Amniotic epithelial cell (primary cell): Measurements from ENCODE around the gene ATXN2.

Experiments used
- DNase-seq: peaks from one replicate; pipeline ENCODE4 v3.0.0-alpha.2; 2010; ENCODE audit warnings: low read depth

The ATXN2 gene

GRCh38 chr12:111448846-111449790 is 150.0 kb downstream of the ATXN2 start:
- no peak for DNase-seq

- DNase-seq = no peak
Observed at GRCh38 chr12:111448266-111448830, 150.8 kb downstream of the ATXN2 start.

DNA sequence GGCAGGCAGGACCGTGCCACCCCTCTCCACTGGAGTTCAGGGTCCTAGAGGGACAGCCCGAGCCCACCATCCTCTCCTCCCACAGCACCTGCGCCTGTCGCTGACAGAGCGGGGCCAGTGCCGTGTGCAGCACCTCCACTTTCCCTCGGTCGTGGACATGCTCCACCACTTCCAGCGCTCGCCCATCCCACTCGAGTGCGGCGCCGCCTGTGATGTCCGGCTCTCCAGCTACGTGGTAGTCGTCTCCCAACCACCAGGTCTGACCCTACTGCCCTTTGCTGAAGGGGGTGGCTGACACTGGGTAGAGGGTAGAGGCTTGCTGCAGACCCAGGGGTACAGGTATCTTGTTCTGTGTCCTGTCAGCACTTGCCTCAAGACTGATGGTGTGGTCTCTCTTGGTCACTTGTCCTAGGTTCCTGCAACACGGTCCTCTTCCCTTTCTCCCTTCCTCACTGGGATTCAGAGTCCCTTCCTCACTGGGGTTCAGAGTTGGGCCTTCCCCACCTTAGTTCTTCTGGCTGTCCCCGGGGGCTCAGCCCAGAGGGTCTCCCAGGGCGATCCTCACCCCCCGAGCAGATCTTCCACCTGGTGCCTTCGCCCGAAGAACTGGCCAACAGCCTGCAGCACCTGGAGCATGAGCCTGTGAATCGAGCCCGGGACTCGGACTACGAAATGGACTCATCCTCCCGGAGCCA is 151.4 kb downstream of the ATXN2 start:
- DNase-seq = no peak

DNA sequence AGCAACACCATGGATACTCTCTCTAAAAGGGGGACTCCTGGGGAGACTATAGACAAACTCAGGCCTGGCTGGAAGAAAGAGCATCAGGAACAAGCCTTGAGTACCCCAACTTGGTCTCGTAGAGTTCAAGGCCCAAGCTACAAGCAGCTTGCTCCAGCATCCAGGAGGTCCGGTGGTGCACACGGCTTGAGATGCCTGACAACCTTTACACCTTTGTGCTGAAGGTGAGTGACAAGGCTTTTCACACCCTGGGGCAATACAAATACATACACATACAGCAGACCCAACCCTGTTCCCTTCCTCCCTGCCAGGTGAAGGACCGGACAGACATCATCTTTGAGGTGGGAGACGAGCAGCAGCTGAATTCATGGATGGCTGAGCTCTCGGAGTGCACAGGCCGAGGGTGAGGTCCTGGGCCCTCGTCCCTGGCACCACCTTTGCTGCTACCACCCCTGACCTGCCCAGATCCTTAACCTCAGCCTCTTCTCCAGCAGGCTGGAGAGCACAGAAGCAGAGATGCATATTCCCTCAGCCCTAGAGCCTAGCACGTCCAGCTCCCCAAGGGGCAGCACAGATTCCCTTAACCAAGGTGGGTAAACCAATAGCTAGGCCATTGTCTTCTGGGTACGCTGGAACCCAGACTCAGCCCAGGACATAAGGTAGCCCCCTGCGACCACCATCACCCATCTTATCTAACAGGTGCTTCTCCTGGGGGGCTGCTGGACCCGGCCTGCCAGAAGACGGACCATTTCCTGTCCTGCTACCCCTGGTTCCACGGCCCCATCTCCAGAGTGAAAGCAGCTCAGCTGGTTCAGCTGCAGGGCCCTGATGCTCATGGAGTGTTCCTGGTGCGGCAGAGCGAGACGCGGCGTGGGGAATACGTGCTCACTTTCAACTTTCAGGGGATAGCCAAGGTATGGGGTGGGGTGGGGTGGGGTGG is 152.2 kb downstream of the ATXN2 start:
- no peak for DNase-seq

DNA sequence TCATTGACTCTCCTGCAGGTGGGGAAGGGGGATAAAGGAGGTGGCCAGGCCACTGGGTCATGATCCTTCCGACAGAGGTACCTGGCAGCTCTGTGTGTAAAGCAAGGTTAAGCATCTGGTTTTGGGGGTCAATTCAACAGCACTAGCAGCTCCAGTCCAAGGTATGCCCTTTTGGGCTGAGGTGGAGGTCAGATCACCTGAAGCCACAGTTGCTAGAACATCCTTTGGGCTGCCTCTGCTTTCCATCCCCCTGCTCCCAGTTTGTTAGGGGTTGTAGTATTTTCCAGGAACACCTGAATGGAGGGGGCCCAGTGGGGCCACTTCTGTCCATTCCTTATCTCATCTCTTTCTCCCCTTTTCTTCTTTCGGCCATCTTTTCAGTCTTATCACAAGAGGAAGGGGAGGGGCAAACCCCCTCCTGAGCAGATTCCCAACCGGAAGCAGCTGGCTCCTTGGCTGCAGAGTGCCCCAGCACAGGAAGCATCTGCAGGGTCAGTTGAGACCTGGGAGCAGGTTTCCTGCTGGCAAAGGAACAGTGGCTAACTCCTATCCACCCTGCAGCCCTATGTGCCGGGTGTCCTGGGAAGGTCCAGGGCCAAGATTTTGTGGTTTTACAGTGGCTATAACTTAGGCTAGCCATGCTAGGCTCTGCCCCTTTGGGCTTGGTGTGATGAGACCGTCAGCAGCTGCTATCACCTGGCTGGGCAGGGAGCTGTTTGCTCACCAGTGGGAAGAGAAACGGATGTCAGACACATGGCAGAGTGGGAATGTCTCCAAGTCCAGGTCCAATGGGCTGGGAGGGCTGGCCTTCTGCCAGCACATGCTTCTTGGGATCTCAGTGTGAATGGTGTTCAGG is 153.2 kb downstream of the ATXN2 start:
- peak; percentile 49 for DNase-seq

GRCh38 chr12:111444925-111445725 is 154.0 kb downstream of the ATXN2 start:
- no peak for DNase-seq

GRCh38 chr12:111444314-111444924 is 154.7 kb downstream of the ATXN2 start:
- DNase-seq = no peak

DNA sequence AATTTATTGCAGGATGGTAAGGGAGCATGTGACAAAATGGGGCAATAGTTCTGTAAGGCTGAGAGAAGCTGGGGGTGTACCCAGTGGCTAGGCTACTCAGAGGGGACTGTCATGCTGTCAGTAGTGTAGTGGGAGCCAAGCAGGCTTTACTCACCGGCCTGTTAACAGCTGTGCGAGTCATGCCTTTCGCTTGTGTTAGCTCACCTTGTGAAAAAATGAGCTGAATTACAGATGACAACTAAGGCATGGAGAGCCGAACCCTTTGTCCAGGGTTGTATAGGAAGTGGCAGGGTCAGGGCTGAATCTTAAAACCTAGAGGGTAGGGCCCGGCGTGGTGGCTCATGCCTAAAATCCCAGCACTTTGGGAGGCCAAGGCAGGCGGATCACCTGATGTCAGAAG is 155.5 kb downstream of the ATXN2 start:
- peak; percentile 44 for DNase-seq

DNA sequence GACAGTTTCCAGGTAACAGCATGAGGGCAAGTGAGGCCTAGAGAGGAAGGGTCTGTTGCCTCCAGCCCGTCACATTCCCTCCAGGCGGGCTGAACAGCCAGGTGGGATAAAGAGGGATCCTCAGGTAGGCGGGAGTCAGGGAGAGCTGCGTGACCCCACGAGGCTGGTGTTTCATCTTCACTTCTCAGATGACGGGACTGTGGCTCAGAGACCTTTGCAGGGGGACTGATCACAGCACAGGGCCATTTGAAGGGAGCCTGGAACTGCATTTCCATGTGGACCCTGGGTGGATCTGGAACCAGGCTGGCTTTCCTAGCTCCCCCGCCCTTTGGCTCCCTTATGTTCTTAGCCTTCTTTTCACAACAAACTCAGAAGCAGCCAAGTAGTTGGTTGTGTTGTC is 156.0 kb downstream of the ATXN2 start:
- no peak for DNase-seq

- no peak for DNase-seq
Observed at GRCh38 chr12:111442301-111443045, 156.6 kb downstream of the ATXN2 start.

- DNase-seq = no peak
Observed at GRCh38 chr12:111441107-111441928, 157.8 kb downstream of the ATXN2 start.

GRCh38 chr12:111440631-111441030 is 158.5 kb downstream of the ATXN2 start:
- DNase-seq = no peak

- DNase-seq = no peak
Observed at GRCh38 chr12:111440152-111440551, 159.0 kb downstream of the ATXN2 start.

- DNase-seq = no peak
Observed at GRCh38 chr12:111439657-111440151, 159.4 kb downstream of the ATXN2 start.

DNA sequence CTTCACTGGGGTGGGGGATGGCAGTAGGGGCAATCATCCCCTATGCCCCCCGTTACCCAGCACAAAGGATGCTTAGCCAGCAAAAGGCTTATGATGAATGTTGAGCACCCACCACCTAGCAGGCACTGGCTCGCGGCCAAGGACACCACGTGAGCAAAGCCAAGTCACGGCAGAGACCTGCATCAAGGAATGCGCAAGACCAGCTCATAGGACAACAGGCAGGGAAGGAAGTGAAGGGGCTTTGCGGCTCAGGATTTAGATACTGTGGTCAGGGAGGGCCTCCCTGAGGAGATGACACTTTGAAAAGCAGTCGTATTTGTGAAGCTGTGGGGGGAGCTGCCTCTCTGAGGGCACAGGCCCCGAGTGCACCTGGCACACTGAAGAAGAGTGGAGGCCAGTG is 160.6 kb downstream of the ATXN2 start:
- DNase-seq = peak; percentile 76

- DNase-seq = peak; percentile 85
Observed at GRCh38 chr12:111437816-111438454, 161.2 kb downstream of the ATXN2 start.

GRCh38 chr12:111436811-111437210 is 162.3 kb downstream of the ATXN2 start:
- no peak for DNase-seq
